RWPE1 (cell line): ENCODE results near the gene SYNGR2.

Experiments
- CTCF ChIA-PET: fragments of 350-600 bp; sonication (Branson Sonifier 250); formaldehyde crosslinking; extraction: SDS; loops from one replicate; lab custom pipeline; 2021; lab: Yijun Ruan, JAX
- POLR2A ChIA-PET: fragments of 400-600 bp; formaldehyde crosslinking; extraction: SDS; loops from one replicate; lab custom pipeline; 2020; ENCODE audit warnings: antibody characterized with exemption; ENCODE audit not compliant: low non-redundant PET; lab: Yijun Ruan, JAX
- DNase-seq: peaks from one replicate; pipeline ENCODE4 v3.0.0; 2012; ENCODE audit warnings: low spot score
- H3K27ac ChIP-seq: fragments of 450-650 bp; 2 replicates; pipeline ENCODE4 v1.5.1; 2017
- CTCF ChIP-seq: fragments of 450-650 bp; conservative IDR thresholded peaks from 2 replicates; pipeline ENCODE4 v1.5.1; 2017; ENCODE audit warnings: low read depth, mild to moderate bottlenecking

The SYNGR2 gene

GRCh38 chr17:78185981-78186691 is 17.8 kb downstream of the SYNGR2 start:
- POLR2A ChIA-PET, result no interaction called here
- peak overlapping the region; percentile 81 for H3K27ac ChIP-seq
- no peak for TF ChIP-seq CTCF
- no peak for DNase-seq
- CTCF ChIA-PET, result interaction anchor here (0.5 to 1.5 kb wide), 11 partner anchors 10 to 236 kb away, joined by 3 to 6 read pairs (median 4); no protein-coding TSS in a partner anchor

GRCh38 chr17:78186692-78187595 is 18.6 kb downstream of the SYNGR2 start, which contains the start of the genes AFMID and TK1:
Gene AFMID (plus strand): TSS chr17:78187362. CDS start chr17:78187371, 9 bp downstream.
Gene TK1 (minus strand): TSS chr17:78187052. CDS start chr17:78186994, 58 bp downstream.
- DNase-seq, result peak; percentile 99
- peak; percentile 69 for TF ChIP-seq CTCF
- H3K27ac ChIP-seq, result peak within 1 kb of the TSS; percentile 81

GRCh38 chr17:78196716-78197115 is 28.3 kb downstream of the SYNGR2 start:
- CTCF ChIA-PET, result interaction anchor here (0.6 to 1.3 kb wide), 2 partner anchors 54 to 1881 kb away, joined by 3 read pairs; no protein-coding TSS in a partner anchor
- no peak for TF ChIP-seq CTCF
- peak overlapping the region; percentile 30 for H3K27ac ChIP-seq
- no peak for DNase-seq
- POLR2A ChIA-PET, result no interaction called here

More at GRCh38 chr17:78186692-78187595, 18.6 kb downstream of the SYNGR2 start, which contains the start of the genes AFMID and TK1:
- CTCF ChIA-PET, result interaction anchor here (0.5 to 1.5 kb wide), 13 partner anchors 11 to 237 kb away, joined by 3 to 6 read pairs (median 4); no protein-coding TSS in a partner anchor
- POLR2A ChIA-PET, result interaction anchor here (1.0 kb wide), 1 partner anchor 12 kb away, joined by 3 read pairs; no protein-coding TSS in a partner anchor

GRCh38 chr17:78197147-78197832 is 28.9 kb downstream of the SYNGR2 start:
- POLR2A ChIA-PET, result interaction anchor here (0.6 kb wide), 1 partner anchor 1998 kb away, joined by 4 read pairs; no protein-coding TSS in a partner anchor
- DNase-seq, result no peak
- H3K27ac ChIP-seq, result peak overlapping the region; percentile 30
- TF ChIP-seq CTCF, result no peak
- CTCF ChIA-PET, result interaction anchor here (1.3 kb wide), 1 partner anchor 54 kb away, joined by 3 read pairs; no protein-coding TSS in a partner anchor

GRCh38 chr17:78200451-78200850 is 32.1 kb downstream of the SYNGR2 start:
- POLR2A ChIA-PET, result no interaction called here
- CTCF ChIA-PET, result interaction anchor here (0.7 to 2.1 kb wide), 2 partner anchors 41 to 50 kb away, joined by 3 to 5 read pairs; no protein-coding TSS in a partner anchor
- TF ChIP-seq CTCF, result no peak
- no peak for DNase-seq
- no peak overlapping the region for H3K27ac ChIP-seq
